GM19351 (cell line): Measurements from ENCODE around the gene TRMT2A.

Source experiments
- ATAC-seq: cut with Tn5 transposase; IDR thresholded peaks from one replicate; pipeline ENCODE4 v1.9.1; 2021; ENCODE audit warnings: mild to moderate bottlenecking, moderate library complexity; ENCODE audit not compliant: unreplicated experiment

The TRMT2A gene

GRCh38 chr22:20123366-20124082 is 6.5 kb upstream of the TRMT2A start:
- ATAC-seq: no peak

DNA sequence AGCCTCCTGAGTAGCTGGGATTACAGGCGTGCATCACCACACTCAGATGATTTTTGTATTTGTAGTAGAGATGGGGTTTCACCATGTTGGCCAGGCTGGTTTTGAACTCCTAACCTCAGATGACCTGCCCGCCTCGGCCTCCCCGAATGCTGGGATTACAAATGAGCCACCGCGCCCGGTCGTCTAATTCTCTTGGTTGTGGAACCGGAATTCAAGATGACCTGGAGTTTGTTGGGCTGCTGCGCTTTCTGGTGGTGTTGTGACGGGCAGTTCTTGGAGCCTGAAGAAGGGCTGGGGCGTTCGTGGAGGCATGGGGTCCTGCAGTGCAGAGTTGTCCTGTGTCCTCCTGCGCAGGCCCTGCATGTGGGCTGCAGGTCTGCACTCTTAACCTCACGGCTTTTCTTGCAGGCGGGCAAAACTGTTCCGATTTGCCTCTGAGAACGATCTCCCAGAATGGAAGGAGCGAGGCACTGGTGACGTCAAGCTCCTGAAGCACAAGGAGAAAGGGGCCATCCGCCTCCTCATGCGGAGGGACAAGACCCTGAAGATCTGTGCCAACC is 4.9 kb upstream of the TRMT2A start:
- no peak for ATAC-seq

DNA sequence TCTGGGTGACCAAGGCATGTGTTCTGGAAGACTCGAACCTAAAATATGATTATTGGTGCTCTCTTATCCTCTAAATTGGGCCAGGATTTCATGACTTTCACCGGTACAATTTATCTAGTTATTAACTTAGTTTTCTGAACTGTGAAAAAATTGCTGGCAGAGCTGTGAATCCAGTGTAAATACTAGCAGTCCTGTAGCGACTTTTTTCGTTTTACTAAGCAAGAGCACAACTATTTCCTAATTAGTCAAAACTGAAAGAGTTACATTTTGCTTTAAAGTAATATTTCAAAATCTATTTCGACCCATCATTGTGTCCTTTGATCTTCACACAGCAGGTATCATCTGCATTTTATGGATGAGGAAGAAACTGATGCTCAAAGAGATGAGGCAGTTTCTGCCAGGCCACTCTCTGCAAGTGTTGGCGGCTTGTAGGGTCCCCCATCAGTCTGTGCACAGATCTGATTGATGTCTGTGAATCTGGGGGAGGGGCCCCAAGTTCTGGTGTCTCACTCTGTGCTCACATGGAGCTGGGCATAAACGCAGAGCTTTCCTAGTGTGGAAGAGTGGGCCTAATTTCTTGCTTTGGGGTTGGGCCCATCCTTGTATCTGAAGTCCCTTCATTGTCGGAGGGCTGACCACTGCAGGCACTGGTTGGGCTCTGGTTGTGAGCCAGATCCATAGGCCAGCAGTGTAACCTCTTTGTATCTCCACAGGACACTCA is 1.4 kb upstream of the TRMT2A start:
- no peak for ATAC-seq

GRCh38 chr22:20117633-20118299 is 740 bp upstream of the TRMT2A start:
- ATAC-seq: peak; percentile 31

- no peak for ATAC-seq
Measured at GRCh38 chr22:20116376-20116950, 563 bp downstream of the TRMT2A start.

- no peak for ATAC-seq
Measured at GRCh38 chr22:20115691-20116375, 1.2 kb downstream of the TRMT2A start, which contains the start of gene RANBP1. TSS of gene RANBP1 (plus strand) at chr22:20116104. CDS start at chr22:20116185, 81 bp downstream.

DNA sequence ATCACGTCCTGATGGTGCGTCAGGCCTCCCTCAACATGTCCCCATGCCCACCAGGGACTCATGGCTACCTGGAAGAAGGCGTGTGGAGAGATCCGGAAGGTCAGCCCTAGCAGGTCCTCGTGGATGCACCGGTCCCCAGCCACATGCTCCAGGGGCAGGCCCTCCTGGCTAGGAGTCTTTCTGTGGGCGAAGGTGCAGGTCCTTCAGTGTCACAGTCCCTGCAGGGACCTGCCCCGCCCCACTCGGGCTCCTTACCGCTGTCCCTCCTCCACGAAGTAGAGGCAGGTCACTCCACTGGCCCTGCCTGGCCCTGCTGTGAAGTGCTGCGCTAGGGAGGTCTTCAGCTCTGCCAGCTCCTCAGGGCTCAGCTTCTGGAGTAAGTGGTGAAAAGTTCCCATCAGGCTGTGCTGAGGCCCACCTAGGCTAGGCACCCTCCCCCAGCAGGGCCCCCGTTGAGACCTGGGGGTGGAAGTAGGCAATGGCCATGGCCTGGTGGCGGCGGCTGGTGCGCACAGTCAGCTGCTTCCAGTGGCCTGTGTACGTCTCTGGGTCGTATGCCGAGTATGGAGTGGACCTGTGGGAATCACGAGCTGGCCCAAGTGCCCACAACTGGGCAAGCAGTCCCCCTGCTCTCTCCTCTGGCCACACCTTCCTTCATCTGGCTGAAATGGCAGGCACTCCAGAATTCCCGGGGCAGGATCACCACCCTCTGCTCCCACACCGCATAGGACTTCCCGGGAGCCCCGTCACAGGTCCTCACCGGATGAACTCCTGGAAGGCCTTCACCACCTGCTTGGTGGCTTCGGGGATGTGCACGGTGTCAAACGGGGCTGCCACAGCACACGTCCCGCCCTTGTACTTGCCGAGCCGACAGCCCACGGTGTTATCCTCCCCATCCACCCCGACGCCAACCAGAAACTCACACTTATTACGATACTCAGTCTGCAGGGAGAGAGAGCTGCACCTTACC is 2.2 kb downstream of the TRMT2A start:
- ATAC-seq: no peak

- ATAC-seq: no peak
Measured at GRCh38 chr22:20113551-20114310, 3.3 kb downstream of the TRMT2A start.

DNA sequence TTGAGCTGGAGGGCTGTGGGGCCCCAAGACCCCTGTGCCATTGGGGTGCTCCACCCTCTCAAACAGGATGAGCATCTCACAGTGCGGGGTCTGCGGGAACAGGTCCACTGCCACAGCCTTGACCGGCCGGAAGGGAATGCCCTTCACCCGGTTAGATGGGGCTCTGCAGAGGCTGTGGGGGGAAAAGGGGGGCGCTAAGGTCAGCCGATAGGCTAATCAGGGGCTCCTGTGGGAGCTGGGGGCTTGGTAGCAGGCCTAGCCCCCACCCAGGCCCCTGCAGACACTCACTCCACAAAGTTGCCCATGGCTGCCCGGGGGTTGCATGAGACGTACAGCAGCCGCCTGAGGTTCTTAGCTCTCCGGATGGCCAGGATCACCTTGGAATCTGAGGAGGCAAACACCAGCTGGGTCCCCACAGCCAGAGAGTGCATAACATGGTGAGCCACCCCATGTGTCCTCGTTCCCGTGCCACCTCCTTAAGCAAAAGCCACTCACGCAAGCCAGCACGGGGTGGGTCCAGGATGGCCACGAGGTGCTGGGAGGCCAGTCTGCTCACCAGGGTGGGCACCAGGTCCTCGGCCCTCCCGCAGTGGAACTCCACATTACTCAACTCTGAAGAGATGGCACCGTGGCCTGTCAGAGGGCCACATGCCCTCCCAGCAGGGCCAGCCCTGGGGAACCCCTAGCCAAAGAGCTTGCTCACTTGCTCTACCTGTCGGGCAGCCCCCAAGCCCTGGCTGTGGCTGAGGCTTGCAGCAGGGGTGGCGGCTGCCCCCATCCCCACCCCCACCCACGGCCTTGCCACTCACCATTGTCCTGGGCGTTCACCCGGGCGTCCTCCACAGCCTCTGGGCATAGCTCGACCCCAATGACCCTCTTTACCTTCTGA is 4.2 kb downstream of the TRMT2A start:
- no peak for ATAC-seq

DNA sequence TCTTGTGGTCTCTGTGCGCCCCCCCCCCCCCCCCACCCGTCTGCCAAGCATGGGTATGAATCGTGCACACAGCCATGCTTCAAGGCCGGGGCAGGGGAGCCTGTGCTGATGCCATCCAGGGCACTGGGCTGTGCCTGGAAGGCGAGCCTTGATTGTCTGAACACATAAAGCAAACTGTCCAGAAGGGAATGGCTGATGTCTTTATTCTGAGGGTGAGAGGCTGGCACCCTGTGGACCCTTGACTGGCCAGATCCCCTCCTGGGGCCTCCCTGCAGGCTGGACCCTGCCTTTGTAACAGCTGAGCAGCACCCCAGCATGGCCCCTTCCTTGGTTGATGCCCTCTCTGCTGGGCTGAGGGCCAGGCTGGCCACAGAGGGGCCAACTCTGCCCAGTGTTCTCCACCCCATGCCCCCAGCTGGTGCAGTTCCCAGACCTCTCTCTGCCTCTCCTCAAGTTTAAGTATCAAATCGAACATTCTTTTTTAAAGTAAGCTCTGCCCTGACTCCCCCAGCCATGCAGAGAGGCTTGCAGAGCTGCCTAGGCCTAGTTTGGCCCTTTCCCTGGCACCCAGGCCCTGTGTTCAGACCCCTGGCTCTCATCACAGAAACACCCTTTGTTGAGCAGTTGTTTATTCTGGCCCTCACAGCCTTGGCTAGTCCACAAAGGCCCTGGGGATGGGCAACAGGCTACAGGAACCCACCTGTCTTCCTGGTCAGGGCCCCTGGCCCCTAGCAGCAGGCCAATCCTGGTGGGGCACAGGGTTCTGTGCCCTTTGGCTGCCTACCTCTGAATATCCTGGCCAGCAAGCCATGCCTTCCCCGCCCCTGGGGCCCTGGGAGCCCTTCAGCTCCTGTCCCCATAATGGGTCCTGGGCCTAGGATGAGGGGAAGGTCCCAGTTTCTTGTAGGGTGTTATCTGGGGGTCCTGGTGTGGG is 5.1 kb downstream of the TRMT2A start:
- no peak for ATAC-seq

- no peak for ATAC-seq
Measured at GRCh38 chr22:20111045-20111688, 5.9 kb downstream of the TRMT2A start.

DNA sequence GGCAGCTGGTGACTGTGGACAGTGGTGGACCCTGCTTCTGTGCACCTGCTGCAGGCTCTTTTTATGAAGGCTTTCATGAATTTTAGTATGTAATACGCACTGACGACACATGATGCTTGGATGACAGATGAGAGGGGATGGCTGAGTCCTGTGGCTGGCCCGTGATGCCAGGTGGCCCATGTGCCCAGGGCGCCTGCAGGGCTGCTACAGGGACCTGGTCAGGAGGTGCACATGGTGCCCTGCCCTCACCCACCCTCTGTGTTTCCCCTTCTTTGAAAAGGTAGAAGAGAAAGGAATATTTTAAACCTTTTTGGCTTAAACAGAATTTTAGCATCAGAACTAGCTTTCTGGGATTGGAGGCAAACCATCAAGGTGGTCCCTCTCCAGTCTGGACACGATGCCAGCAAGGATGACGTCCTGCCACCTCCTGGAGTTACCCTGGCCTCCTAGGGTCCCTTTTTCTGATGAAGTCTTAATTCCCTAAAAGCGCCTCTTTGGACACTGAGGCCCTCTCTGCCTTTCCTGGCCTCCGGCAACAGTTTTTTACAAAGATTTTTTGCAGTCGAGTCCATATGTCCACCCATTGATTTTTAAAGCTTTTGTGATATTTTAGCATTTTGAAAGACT is 6.6 kb downstream of the TRMT2A start:
- no peak for ATAC-seq

GRCh38 chr22:20109411-20110358 is 7.3 kb downstream of the TRMT2A start:
- no peak for ATAC-seq

DNA sequence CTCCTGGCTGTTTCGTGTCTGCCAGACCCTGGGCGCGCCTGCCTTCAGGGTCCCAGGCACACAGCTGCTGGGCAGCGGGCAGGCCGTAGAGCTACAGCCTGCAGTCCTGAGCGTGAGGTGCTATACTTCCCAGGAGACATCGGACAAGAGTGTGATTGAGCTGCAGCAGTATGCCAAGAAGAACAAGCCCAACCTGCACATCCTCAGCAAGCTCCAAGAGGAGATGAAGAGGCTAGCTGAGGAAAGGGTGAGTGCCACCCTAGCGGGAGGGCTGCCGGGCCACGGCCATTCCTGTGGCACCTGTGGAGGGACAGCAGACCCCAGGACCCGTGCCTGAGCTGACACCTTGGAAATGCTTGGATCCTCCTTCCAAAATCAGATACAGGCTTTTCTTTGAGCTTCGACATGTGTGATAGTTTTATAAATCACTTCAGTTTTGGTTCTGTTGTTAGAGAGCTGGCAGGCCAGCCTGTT is 8.2 kb downstream of the TRMT2A start:
- no peak for ATAC-seq
